Cardiac septum (tissue), 1 donor: ENCODE measurements around the gene TAF7. TPM values are rescaled to one million over a fixed set of nuclear protein-coding genes. Genes with fewer than 3 reads are reported as not detected.
"Not testable (repeated sequence)": the region's sequence is repeated elsewhere in the genome, so short reads cannot be mapped to it uniquely, and the experiment has no call there.

Experiments
- DNase-seq: peaks from one replicate; pipeline ENCODE4 v3.0.0-alpha.2; 2020; ENCODE audit warnings: low spot score
- intact Hi-C: fragments of 100-400 bp; cut with DNase I; formaldehyde crosslinking; loops from one replicate; pipeline ENCODE4 v1.14.0; 2022
- total RNA-seq: library from RNA; stranded (reverse); fragmentation: NEBNext Ultra II Directional; extraction: Animal tissue kit (Norgen Biotek cat#: 25700); gene quantifications from one replicate; pipeline ENCODE4 v1.2.1, GENCODE V29; 2021
- donor health status: DM: no; HTN: no; CAD: no.

Gene TAF7
- total RNA-seq, 1 donor from 2014 or later = 116 TPM

- DNase-seq = no peak
- intact Hi-C loops = loop anchor here (2.0 kb wide), 1 partner anchor 218 kb away; no protein-coding TSS in a partner anchor
Observed at GRCh38 chr5:141342773-141343172, 22.2 kb upstream of the TAF7 start.

DNA sequence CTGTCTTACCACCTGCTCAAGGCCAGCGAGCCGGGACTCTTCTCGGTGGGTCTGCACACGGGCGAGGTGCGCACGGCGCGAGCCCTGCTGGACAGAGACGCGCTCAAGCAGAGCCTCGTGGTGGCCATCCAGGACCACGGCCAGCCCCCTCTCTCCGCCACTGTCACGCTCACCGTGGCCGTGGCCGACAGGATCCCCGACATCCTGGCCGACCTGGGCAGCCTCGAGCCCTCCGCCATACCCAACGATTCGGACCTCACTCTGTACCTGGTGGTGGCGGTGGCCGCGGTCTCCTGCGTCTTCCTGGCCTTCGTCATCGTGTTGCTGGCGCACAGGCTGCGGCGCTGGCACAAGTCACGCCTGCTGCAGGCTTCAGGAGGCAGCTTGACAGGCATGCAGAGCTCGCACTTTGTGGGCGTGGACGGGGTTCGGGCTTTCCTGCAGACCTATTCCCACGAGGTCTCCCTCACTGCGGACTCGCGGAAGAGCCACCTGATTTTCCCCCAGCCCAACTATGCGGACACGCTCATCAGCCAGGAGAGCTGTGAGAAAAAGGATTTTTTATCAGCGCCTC lies 20.3 kb upstream of the TAF7 start:
- DNase-seq, intact Hi-C loops: not testable (repeated sequence)

- no peak for DNase-seq
- intact Hi-C loops = no loop called here
Observed at GRCh38 chr5:141338538-141339306, 18.1 kb upstream of the TAF7 start, which contains the start of gene PCDHGA2. PCDHGA2 (plus strand) TSS chr5:141338760.

- intact Hi-C loops, DNase-seq: not testable (repeated sequence)
Observed at GRCh38 chr5:141332571-141332970, 12.0 kb upstream of the TAF7 start.

DNA sequence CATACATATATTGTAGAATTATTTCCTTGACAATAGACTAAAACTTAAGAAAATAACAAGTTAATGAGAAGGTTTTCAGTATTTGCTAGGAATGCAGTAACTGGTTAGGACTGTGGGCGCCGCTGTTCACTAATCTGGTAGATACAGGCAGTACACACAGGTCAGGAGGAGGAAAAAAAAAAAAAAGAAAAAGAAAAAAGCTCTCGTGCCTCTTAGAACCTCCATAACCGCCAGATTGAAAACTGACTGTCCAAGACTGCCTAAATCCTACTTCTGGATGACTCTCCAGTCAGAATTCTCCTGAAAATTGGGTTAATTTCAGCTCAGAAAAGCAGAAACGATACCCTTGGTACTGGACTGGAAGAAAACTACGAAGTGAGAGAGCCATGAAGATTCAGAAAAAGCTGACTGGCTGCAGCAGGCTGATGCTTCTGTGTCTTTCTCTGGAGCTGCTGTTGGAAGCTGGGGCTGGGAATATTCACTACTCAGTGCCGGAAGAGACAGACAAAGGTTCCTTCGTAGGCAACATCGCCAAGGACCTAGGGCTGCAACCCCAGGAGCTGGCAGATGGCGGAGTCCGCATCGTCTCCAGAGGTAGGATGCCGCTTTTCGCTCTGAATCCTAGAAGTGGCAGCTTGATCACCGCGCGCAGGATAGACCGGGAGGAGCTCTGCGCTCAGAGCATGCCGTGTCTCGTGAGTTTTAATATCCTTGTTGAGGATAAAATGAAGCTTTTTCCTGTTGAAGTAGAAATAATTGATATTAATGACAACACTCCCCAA lies 9.9 kb upstream of the TAF7 start, which contains the start of gene PCDHGA1:
Gene PCDHGA1, plus strand, starts transcription at position 216 of the 782 bp plus-strand sequence.
- DNase-seq = no peak
- intact Hi-C loops = no loop called here

DNA sequence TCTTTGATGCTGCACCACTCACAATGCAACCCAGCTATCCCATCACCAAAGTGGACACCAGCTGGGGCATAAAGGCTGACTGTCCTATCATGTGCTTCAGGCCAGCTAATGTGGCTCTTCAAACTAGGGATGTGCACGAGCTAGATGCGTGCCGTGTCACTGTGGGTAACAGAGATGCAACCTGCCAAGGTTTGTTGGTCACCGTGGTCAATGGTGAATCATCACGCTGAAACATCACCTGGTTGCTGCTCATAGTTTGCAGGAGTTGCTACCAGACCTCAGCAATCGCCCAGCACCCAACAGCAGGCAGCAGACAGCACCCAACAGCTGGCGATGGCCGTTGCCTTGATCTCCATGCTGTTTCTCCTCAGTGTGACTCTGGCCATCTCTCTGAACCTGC lies 7.6 kb upstream of the TAF7 start:
- intact Hi-C loops = loop anchor here (10.0 kb wide), 1 partner anchor 197 kb away; no protein-coding TSS in a partner anchor
- no peak for DNase-seq

GRCh38 chr5:141326088-141326854 lies 5.7 kb upstream of the TAF7 start:
- intact Hi-C loops = loop anchor here (10.0 kb wide), 1 partner anchor 199 kb away; no protein-coding TSS in a partner anchor
- DNase-seq = no peak

- no peak for DNase-seq
- intact Hi-C loops = loop anchor here (10.0 kb wide), 1 partner anchor 203 kb away; no protein-coding TSS in a partner anchor
Observed at GRCh38 chr5:141322261-141322660, 1.7 kb upstream of the TAF7 start.

- DNase-seq = no peak
- intact Hi-C loops = loop anchor here (2.0 to 10.0 kb wide), 3 partner anchors 75 to 241 kb away; partner anchors contain the start of gene PCDHB15
Observed at GRCh38 chr5:141319699-141320098, 885 bp downstream of the TAF7 start.

GRCh38 chr5:141319202-141319601 lies 1.4 kb downstream of the TAF7 start:
- no peak for DNase-seq
- intact Hi-C loops = loop anchor here (10.0 kb wide), 1 partner anchor 74 kb away; the partner anchor contains the start of gene PCDHB15

DNA sequence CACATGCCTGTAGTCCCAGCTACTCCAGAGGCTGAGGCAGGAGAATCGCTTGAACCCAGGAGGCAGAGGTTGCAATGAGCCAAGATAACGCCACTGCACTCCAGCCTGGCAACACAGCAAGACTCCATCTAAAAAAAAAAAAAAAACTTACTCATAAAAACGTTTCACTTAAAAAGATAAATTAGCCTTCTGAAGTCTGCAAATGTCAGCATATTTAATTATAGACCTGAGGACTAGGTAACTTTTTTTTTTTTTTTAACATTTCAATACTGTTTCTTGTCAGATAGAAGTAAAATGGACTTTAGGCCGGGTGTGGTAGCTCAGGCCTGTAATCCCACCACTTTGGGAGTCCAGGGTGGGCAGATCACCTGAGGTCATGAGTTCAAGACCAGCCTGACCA lies 3.6 kb downstream of the TAF7 start:
- intact Hi-C loops = loop anchor here (10.0 kb wide), 1 partner anchor 72 kb away; the partner anchor contains the start of gene PCDHB15
- not testable (repeated sequence) for DNase-seq

DNA sequence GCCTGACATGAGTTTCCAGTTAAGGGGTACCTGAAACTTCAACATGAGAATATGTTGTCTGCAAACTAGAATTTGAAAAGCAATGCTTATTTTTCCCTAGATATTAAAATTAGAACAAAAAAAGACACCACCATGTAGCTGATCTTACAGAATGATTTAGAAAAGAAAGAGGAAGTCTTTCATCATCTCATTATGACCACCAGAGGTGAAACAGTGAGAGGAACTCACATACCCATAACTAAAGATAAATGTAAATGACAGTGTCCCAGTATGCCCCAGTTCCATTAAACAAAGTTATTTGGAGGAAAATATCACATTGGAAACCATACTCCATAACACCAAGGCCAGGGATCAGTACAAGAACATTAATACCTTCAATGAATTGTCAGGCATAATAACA lies 6.9 kb downstream of the TAF7 start:
- intact Hi-C loops = loop anchor here (10.0 kb wide), 1 partner anchor 69 kb away; the partner anchor contains the start of gene PCDHB15
- DNase-seq = no peak

- no peak for DNase-seq
- intact Hi-C loops = no loop called here
Observed at GRCh38 chr5:141306630-141307029, 14.0 kb downstream of the TAF7 start.

DNA sequence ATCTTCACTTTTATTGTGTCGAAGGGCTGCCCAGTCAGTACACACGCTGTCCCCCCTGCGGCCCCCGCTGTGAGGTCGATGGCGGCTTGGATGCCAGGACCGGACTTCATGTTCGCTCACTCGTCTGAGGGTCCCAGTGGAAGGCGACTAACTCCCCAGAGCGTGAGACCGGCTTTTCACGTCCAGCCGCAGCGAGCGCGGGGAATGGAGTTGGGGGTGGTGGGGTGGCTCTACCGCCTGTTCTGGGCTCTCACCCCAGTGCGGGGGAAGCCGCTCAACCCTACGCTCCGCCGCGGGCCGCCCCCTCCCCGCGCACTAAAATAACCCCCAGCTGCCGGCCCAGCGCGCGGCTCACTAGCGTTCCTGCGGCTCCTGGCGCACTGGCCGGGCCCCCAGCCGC lies 16.8 kb downstream of the TAF7 start, which contains the start of gene SLC25A2:
Gene SLC25A2, minus strand, starts transcription at position 294 of the 400 bp plus-strand sequence. Its CDS starts 184 bp downstream, at position 110.
- no peak for DNase-seq
- intact Hi-C loops = no loop called here

GRCh38 chr5:141298376-141298775 lies 22.2 kb downstream of the TAF7 start:
- intact Hi-C loops = no loop called here

DNA sequence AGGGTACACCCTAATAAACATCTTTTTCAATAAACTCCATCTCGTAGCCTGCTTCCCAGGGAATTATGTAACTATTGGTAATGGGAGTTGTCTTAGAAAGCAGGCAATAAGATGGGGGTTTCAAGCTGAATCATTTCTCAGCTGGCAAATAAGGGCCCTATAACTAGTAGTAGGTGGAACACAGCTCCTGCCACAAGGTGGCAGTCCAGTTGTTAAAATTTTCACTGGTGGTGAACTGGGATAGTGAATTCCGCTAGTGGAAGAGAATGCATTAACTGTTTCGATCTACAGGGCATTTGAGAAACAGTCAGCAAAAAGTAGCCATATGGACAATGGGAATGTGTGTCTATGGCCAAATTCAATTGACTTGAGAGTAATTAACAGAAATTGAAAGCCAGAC lies 47.7 kb downstream of the TAF7 start:
- intact Hi-C loops = no loop called here
- DNase-seq = no peak

More at GRCh38 chr5:141298376-141298775, 22.2 kb downstream of the TAF7 start:
- no peak for DNase-seq

DNA sequence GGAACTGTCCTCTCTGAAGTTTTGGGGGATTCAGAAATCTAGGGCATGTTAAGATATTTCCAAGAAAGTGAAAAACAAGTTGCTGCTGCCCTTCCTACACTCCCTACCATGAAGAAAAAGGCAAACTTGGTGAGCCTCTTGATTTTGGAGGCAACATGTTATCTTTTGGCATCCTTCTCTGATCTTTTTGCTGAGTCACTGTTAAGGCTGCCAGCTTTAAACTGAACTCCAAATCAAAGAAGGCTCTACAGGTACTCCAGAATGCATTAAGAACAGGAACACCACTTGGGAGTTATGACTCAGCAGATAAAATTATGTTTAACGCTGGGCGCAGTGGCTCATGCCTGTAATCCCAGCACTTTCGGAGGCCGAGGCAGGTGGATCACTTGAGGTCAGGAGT lies 51.4 kb downstream of the TAF7 start:
- DNase-seq = no peak
- intact Hi-C loops = no loop called here
